ENCODE measurements around the gene SESN1. TPM values are rescaled to one million over a fixed set of nuclear protein-coding genes. Genes with fewer than 3 reads are reported as not detected.
A peak's percentile ranks its signal among the peaks of the same experiment; 100 is the strongest.

The SESN1 gene
- total RNA-seq, 4 donors from 2014 or later, result 73.3 to 253 (median 128) TPM

DNA sequence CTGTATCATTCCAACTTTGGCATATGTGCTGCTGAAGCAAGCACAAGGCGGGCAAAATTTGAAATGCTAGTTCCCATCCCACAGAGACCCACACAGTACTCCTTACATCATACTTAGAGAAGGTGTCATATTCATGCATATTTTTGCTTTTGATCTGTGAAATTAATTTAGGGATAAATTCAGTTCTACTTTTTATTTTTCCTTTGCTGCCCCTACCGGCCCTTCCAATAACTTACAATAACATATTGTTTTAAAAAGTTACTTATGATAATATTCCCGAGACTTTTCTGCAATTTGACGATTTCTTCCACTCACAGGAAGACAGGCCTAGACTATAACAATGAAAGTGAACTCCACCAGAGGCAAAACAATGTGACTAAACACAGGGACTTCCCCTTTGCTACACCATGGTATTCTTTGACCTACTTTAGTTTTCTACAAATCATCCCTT lies 35.0 kb downstream of the SESN1 start:
- no peaks in the 10 kb centered on the region for H3K36me3 ChIP-seq
- H3K4me1 ChIP-seq, result peaks cover 83 to 97% of the 10 kb centered on the region in 2 donors
- DNase-seq (no peak), ATAC-seq (peak; percentile 57 to 67)
- H3K27me3 ChIP-seq, result no peaks in the 10 kb centered on the region
- in situ Hi-C loops (cut with MboI; ENCODE audit: low sequenced_read_pairs in 4 of 4) (loop anchor here in 3 of 4 donors (10.0 to 25.0 kb wide), 3 partner anchors 55 to 155 kb away; no protein-coding TSS in a partner anchor), intact Hi-C loops (cut with DNase I; ENCODE audit: low total_unique reads) (no loop called here)
- TF ChIP-seq POLR2A (IDR thresholded peaks at IDR 0.05), result no peak
- TF ChIP-seq, protein P1, sequence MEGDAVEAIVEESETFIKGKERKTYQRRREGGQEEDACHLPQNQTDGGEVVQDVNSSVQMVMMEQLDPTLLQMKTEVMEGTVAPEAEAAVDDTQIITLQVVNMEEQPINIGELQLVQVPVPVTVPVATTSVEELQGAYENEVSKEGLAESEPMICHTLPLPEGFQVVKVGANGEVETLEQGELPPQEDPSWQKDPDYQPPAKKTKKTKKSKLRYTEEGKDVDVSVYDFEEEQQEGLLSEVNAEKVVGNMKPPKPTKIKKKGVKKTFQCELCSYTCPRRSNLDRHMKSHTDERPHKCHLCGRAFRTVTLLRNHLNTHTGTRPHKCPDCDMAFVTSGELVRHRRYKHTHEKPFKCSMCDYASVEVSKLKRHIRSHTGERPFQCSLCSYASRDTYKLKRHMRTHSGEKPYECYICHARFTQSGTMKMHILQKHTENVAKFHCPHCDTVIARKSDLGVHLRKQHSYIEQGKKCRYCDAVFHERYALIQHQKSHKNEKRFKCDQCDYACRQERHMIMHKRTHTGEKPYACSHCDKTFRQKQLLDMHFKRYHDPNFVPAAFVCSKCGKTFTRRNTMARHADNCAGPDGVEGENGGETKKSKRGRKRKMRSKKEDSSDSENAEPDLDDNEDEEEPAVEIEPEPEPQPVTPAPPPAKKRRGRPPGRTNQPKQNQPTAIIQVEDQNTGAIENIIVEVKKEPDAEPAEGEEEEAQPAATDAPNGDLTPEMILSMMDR (IDR thresholded peaks at IDR 0.05 in 4 of 5, conservative IDR thresholded peaks at IDR 0.05 in 1 of 5), result peak in 2 of 5 experiments; percentile 23 to 35
- no peak overlapping the region for H3K4me3 ChIP-seq
- peak overlapping the region; percentile 72 to 78 (median 74) for H3K27ac ChIP-seq
- no peaks in the 10 kb centered on the region for H3K9me3 ChIP-seq

DNA sequence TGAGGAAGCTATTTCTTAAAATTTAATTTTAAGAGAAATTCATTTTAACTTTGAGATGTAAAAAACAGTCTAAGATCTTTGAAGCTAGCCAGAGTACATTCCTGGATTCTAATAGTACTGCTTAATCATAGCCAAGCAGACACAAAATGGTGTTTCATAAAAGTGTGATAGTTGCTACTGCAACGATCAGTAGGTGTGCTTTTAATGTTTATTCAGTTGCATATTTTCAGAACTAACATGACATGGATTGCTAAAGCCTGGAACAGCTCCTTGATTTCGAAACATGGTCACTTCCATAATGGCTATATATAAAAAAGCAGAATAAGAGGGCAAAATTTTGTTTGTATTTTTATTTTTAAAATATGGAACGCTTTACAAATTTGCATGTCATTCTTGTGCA lies 35.5 kb downstream of the SESN1 start:
- ATAC-seq (peak in 1 of 2 donors; percentile 49), DNase-seq (no peak)
- H3K27me3 ChIP-seq, result no peaks in the 10 kb centered on the region
- intact Hi-C loops (cut with DNase I; ENCODE audit: low total_unique reads), result no loop called here
- H3K4me1 ChIP-seq, result peaks cover 87 to 100% of the 10 kb centered on the region in 2 donors
- no peaks in the 10 kb centered on the region for H3K9me3 ChIP-seq
- TF ChIP-seq POLR2A (IDR thresholded peaks at IDR 0.05), result no peak
- TF ChIP-seq, protein P1 (IDR thresholded peaks at IDR 0.05 in 4 of 5, conservative IDR thresholded peaks at IDR 0.05 in 1 of 5), result no peak
- in situ Hi-C loops (cut with MboI; ENCODE audit: low sequenced_read_pairs in 4 of 4), result loop anchor here in 2 of 4 donors (25.0 kb wide), 1 partner anchor 122 kb away; no protein-coding TSS in a partner anchor
- H3K27ac ChIP-seq, result peak overlapping the region; percentile 72 to 78 (median 74)
- H3K36me3 ChIP-seq, result no peaks in the 10 kb centered on the region
- no peak overlapping the region for H3K4me3 ChIP-seq

DNA sequence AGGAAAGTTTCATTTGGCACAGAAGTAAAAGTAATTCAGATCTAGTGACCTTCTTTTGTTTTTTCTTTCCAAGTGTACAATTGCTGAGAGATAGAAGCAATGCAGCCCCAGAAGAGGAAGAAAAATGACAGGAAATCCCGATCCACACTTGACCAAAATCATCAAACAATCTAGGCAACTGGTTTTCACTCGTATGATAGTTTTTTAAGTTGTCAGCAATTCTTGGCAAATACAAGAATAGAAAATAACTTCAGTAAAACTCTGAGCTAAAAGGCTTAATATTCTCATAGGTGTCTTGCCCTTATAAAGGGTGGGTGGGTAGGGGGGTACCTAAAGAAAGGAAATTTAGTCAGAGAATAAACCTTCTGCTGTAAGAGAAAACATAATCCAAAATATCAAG lies 36.0 kb downstream of the SESN1 start:
- Histone ChIP-seq H3K27ac (peak overlapping the region; percentile 72 to 78 (median 74)), H3K9me3 (no peaks in the 10 kb centered on the region), H3K27me3 (no peaks in the 10 kb centered on the region), H3K36me3 (no peaks in the 10 kb centered on the region), H3K4me3 (no peak overlapping the region), H3K4me1 (peaks cover 92 to 100% of the 10 kb centered on the region in 2 donors)
- intact Hi-C loops (cut with DNase I; ENCODE audit: low total_unique reads), result no loop called here
- ATAC-seq, result no peak
- in situ Hi-C loops (cut with MboI; ENCODE audit: low sequenced_read_pairs in 4 of 4), result loop anchor here in 2 of 4 donors (25.0 kb wide), 1 partner anchor 121 kb away; no protein-coding TSS in a partner anchor
- TF ChIP-seq POLR2A (IDR thresholded peaks at IDR 0.05), result no peak
- no peak for DNase-seq

DNA sequence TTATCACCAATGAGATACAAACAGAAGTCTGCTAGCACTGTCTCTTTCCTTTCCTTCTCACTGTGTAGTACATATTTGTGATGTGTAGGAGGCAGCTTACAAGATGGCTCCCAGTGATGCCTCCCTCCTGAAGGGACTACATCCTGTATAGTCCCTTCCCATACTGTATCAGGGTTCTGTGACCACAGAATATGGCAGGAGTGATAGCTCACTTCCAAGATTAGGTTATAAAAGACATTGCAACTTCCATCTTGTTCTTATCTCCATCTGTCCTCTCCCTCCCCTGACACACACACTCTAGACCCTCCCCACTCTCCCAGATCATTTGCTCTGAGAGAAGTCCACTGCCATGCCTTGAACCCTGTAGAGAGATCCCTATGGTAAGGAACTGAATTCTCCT lies 38.0 kb downstream of the SESN1 start:
- Histone ChIP-seq H3K4me1 (peaks cover 98 to 99% of the 10 kb centered on the region in 2 donors), H3K4me3 (no peak overlapping the region), H3K36me3 (no peaks in the 10 kb centered on the region), H3K9me3 (no peaks in the 10 kb centered on the region), H3K27ac (peak overlapping the region; percentile 72 to 78 (median 74)), H3K27me3 (no peaks in the 10 kb centered on the region)
- TF ChIP-seq, protein P1 (IDR thresholded peaks at IDR 0.05 in 4 of 5, conservative IDR thresholded peaks at IDR 0.05 in 1 of 5), result no peak
- no peak for TF ChIP-seq POLR2A (IDR thresholded peaks at IDR 0.05)
- intact Hi-C loops (cut with DNase I; ENCODE audit: low total_unique reads), result no loop called here
- DNase-seq (no peak), ATAC-seq (no peak)
- in situ Hi-C loops (cut with MboI; ENCODE audit: low sequenced_read_pairs in 4 of 4), result loop anchor here in 2 of 4 donors (25.0 kb wide), 1 partner anchor 119 kb away; no protein-coding TSS in a partner anchor

DNA sequence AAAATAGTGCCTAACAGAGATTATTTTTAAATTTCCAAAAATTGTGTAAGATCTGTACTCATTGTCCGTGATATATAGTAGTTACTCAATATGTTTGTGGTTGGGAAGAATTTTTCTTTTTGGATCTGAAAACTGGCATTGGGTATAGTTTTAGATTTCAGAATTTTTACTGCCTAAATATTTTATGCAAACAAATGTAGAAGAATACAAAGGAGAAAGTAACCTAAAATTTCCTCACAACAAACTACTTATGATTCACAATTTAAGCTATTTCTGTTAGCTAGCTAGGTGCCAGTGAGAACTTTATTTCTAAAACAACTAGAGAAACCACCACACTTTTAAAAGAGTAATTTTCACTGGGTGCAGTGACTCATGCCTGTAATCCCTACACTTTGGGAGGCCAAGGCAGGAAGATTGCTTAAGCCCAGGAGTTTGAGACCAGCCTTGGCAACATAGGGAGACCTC lies 38.8 kb downstream of the SESN1 start:
- Histone ChIP-seq H3K4me3 (no peak overlapping the region), H3K9me3 (no peaks in the 10 kb centered on the region), H3K4me1 (peaks cover 98% of the 10 kb centered on the region in 2 donors), H3K27me3 (no peaks in the 10 kb centered on the region), H3K27ac (peak overlapping the region; percentile 72 to 78 (median 74)), H3K36me3 (no peaks in the 10 kb centered on the region)
- ATAC-seq (peak in 1 of 2 donors; percentile 9), DNase-seq (no peak)
- TF ChIP-seq, protein P1 (IDR thresholded peaks at IDR 0.05 in 4 of 5, conservative IDR thresholded peaks at IDR 0.05 in 1 of 5), result no peak
- TF ChIP-seq POLR2A (IDR thresholded peaks at IDR 0.05), result no peak
- intact Hi-C loops (cut with DNase I; ENCODE audit: low total_unique reads), result no loop called here
- in situ Hi-C loops (cut with MboI; ENCODE audit: low sequenced_read_pairs in 4 of 4), result loop anchor here in 2 of 4 donors (25.0 kb wide), 1 partner anchor 119 kb away; no protein-coding TSS in a partner anchor
